Lung (tissue), 12 donors: ENCODE measurements around the gene ERCC8. TPM values are rescaled to one million over a fixed set of nuclear protein-coding genes. Genes with fewer than 3 reads are reported as not detected.

Source experiments
- ATAC-seq: fragments of 200-7000 bp; cut with Tn5 transposase; one replicate; pipeline ENCODE4 v1.9.1; 2020; ENCODE audit warnings: moderate number of reproducible peaks; ENCODE audit not compliant: insufficient read depth, low FRiP score
- DNase-seq, 3 donors: peaks; one replicate each; pipeline ENCODE4 v3.0.0-alpha.2; 2013 to 2017
- H3K27ac ChIP-seq, 2 donors: one replicate each; pipeline ENCODE4 v1.5.1; 2013; ENCODE audit warnings: mild to moderate bottlenecking in 2 of 2, moderate library complexity in 2 of 2, control low read depth in 1 of 2, inconsistent platforms in 1 of 2, low read depth in 1 of 2, low read length in 1 of 2
- H3K27me3 ChIP-seq, 3 donors: one replicate each; pipeline ENCODE4 v1.5.1; 2013; ENCODE audit warnings: low read length in 2 of 3; ENCODE audit not compliant: control insufficient read depth in 3 of 3, insufficient read depth in 3 of 3
- H3K36me3 ChIP-seq, 4 donors: one replicate each; pipeline ENCODE4 v1.5.1; 2013; ENCODE audit warnings: low read length in 4 of 4, mild to moderate bottlenecking in 1 of 4, moderate library complexity in 1 of 4; ENCODE audit not compliant: control insufficient read depth in 4 of 4, insufficient read depth in 4 of 4
- H3K4me1 ChIP-seq, 5 donors: one replicate each; pipeline ENCODE4 v1.5.1; 2013; ENCODE audit warnings: low read length in 5 of 5, mild to moderate bottlenecking in 2 of 5, moderate library complexity in 1 of 5; ENCODE audit not compliant: control insufficient read depth in 5 of 5, insufficient read depth in 5 of 5
- H3K4me3 ChIP-seq: one replicate; pipeline ENCODE4 v1.5.1; 2013; ENCODE audit warnings: mild to moderate bottlenecking, control low read depth, moderate library complexity
- H3K9ac ChIP-seq, 2 donors: one replicate each; pipeline ENCODE4 v1.5.1; 2013; ENCODE audit warnings: low read length in 2 of 2, control low read depth in 1 of 2; ENCODE audit not compliant: insufficient read depth in 1 of 2
- H3K9me3 ChIP-seq, 4 donors: one replicate each; pipeline ENCODE4 v1.5.1; 2013; ENCODE audit warnings: low read length in 3 of 4, mild to moderate bottlenecking in 1 of 4, moderate library complexity in 1 of 4; ENCODE audit not compliant: control insufficient read depth in 4 of 4, insufficient read depth in 3 of 4
- WGBS, 2 donors: extraction: QIAGEN DNeasy Blood & Tissue Kit; methylation state at CpG; one replicate each; pipeline ENCODE4 v1.1.7; 2013; 5-methylcytosine and 5-hydroxymethylcytosine counted together
- polyA plus RNA-seq, 2 donors: library from polyadenylated mRNA; stranded (reverse); fragments of 200-250 nt; gene quantifications; one replicate each; pipeline ENCODE4 v1.2.1, GENCODE V29; 2013
- total RNA-seq, 2 donors: library from RNA; depleted of rRNA in 1 of 2; stranded (reverse); fragments of >200 nt in 1 of 2; gene quantifications; one replicate each; pipeline ENCODE4 v1.2.1, GENCODE V29; 2014 to 2021
- TF ChIP-seq, protein P1 (sequence below): IDR thresholded peaks from 2 replicates; pipeline ENCODE4 v1.5.1; 2012; ENCODE audit warnings: mild to moderate bottlenecking; ENCODE audit errors: control extremely low read depth, extremely low read depth
- donor health status: control.
- donor health status: control.
- donor health status: Bipolar disorder and iron deficiency.
- donor health status: healthy.
- donor health status: DM: yes; HTN: yes; CAD: no.

Gene ERCC8
- total and polyA plus RNA-seq, 4 donors = 4.6 to 11.3 (median 8.0) TPM

DNA sequence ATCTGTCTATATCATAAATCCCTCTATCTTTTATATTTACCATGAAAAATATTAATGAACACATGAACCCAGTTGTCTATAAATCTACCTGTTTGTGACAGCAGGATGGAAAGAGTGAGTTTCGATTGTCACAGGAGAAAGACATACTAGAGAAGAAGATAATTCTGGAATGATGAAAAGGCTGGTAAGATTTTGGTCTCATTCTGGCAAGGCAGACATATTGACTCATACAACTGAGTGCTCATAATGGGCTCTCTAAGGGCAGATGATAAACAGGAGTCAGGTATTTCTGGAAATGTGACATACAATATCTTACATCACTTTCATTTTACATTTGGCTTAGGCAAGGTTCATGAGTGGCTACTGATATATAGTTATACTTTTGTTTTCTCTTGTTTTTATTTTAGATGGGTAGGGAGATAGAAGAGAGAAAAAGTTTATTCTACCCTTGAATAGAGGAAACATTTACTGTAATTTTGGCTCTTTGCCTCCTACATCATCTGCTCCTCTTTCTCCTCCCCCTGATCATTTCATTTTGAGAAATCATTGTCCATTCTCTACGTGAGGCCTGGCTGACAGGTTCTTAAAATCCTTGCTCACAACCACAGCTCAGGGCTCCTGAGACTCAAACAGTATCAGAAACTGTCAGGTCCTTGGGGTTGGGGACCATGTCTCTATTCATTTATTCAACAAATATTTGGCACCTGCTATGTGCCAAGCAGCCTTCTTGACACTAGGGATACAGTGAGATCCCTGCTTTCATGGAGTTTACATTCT, 115.2 kb downstream of the ERCC8 start:
- 63 to 74% methylated on average over 2 of the region's 2 CpGs for WGBS, 2 donors
- Histone ChIP-seq H3K4me1 (no peaks in the 10 kb centered on the region), H3K27ac (no peak overlapping the region), H3K9me3 (no peaks in the 10 kb centered on the region), H3K9ac (no peak overlapping the region), H3K27me3 (peaks cover 0 to 2% (median 0%) of the 10 kb centered on the region in 3 donors), H3K4me3 (no peak overlapping the region), H3K36me3 (no peaks in the 10 kb centered on the region)
- TF ChIP-seq, protein P1, sequence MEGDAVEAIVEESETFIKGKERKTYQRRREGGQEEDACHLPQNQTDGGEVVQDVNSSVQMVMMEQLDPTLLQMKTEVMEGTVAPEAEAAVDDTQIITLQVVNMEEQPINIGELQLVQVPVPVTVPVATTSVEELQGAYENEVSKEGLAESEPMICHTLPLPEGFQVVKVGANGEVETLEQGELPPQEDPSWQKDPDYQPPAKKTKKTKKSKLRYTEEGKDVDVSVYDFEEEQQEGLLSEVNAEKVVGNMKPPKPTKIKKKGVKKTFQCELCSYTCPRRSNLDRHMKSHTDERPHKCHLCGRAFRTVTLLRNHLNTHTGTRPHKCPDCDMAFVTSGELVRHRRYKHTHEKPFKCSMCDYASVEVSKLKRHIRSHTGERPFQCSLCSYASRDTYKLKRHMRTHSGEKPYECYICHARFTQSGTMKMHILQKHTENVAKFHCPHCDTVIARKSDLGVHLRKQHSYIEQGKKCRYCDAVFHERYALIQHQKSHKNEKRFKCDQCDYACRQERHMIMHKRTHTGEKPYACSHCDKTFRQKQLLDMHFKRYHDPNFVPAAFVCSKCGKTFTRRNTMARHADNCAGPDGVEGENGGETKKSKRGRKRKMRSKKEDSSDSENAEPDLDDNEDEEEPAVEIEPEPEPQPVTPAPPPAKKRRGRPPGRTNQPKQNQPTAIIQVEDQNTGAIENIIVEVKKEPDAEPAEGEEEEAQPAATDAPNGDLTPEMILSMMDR = no peak
- DNase-seq = no peak
- no peak for ATAC-seq

DNA sequence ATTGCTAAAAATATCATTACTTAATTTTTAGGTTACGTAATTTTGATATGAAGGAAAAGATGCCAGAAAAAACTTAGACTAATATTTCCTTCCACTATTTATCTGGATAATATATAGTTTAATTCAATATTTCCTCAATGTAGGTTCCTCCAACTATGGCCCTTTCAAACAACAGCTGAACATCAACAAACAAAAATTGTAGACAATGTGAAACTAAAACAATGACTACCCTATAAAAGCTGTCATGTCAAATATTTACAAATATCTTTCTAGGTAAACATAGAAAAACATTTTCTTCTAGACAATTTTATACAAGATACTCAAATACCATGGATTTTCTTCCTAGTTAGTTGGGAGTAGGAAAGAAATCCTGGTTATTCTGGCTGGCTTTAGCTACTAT, 117.7 kb downstream of the ERCC8 start:
- Histone ChIP-seq H3K4me1 (no peaks in the 10 kb centered on the region), H3K9ac (no peak overlapping the region), H3K9me3 (no peaks in the 10 kb centered on the region), H3K27ac (no peak overlapping the region), H3K27me3 (peaks cover 0 to 2% (median 0%) of the 10 kb centered on the region in 3 donors), H3K4me3 (no peak overlapping the region), H3K36me3 (no peaks in the 10 kb centered on the region)
- ATAC-seq (no peak), DNase-seq (no peak)
- 73 to 82% methylated on average over 1 of the region's 1 CpG for WGBS, 2 donors
- TF ChIP-seq, protein P1 = no peak

DNA sequence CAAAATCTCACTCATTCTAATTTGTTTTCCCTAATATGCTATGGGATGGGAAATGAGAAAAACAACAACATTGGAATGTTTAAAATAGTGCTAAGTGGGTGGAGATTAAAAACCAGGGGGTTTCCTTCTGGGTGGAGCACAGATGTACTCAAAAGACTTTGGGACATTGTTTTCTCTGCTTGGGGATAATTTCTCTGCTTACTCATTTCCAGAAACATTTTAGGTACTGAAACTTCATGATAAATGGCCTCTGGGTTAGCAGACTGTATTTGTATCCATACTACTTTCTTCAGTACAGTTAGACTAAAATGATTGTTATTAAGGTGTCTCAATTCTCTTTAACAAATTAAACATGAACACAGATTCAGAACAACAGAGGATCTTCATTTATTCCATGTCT, 118.2 kb downstream of the ERCC8 start:
- Histone ChIP-seq H3K36me3 (no peaks in the 10 kb centered on the region), H3K9ac (no peak overlapping the region), H3K4me1 (no peaks in the 10 kb centered on the region), H3K9me3 (no peaks in the 10 kb centered on the region), H3K4me3 (no peak overlapping the region), H3K27ac (no peak overlapping the region), H3K27me3 (peaks cover 0 to 2% (median 0%) of the 10 kb centered on the region in 3 donors)
- DNase-seq = no peak
- TF ChIP-seq, protein P1 = no peak
- no peak for ATAC-seq

Other genes with a start within 250 kb of the ERCC8 start
- gene DEPDC1B, start 244.9 kb downstream of the ERCC8 start, total RNA-seq = 1 to 10 TPM in 1 of 2 donors, under 1 TPM in 1; 0.71 to 3.1 TPM
- under 1 TPM; 0.55 to 0.69 TPM for gene DEPDC1B, start 244.9 kb downstream of the ERCC8 start, polyA plus RNA-seq
- 1 to 10 TPM; 4.5 to 5.9 TPM for gene ELOVL7, start 100.8 kb downstream of the ERCC8 start, total RNA-seq
- 1 to 10 TPM; 2.9 to 4.1 TPM for gene ELOVL7, start 100.8 kb downstream of the ERCC8 start, polyA plus RNA-seq
- 10 to 100 TPM; 12.2 to 23.2 TPM for gene NDUFAF2, start 135 bp upstream of the ERCC8 start, total RNA-seq
- 10 to 100 TPM; 36.4 to 68.8 TPM for gene NDUFAF2, start 135 bp upstream of the ERCC8 start, polyA plus RNA-seq
- 10 to 100 TPM; 32.5 to 50.3 TPM for gene SMIM15, start 217.4 kb upstream of the ERCC8 start, total RNA-seq
- gene SMIM15, start 217.4 kb upstream of the ERCC8 start, polyA plus RNA-seq = 10 to 100 TPM; 27.1 to 36.2 TPM